ENCODE measurements around the gene DESI1.
"Not testable (repeated sequence)": the region's sequence is repeated elsewhere in the genome, so short reads cannot be mapped to it uniquely, and the experiment has no call there.

The DESI1 gene

DNA sequence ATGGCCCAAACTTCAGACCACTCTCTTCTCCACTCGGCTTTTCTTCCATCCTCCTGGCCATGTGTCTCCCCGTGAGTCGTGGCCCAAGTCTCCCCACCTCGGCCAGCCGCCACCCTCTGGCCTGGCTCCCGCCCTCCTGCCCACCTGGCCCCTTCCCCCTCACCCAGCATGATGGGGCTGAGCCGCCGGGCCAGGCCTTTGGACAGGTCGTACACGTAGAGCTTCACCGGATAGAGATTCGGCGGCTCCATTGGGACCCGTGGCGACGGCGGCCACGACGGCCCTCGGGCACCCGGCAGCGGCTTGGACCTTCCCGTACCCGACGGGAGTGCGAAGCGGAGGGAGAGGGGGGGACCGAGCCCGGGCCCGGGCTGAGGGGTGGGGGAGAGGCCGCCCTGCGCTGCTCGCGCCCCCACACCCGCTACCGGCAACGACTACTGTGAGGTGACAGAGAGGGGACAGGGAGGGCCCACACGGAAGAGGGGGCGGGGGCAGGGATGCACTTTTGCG lies at the start of gene DESI1:
TSS of gene DESI1 (minus strand) at position 455 of the 510 bp plus-strand sequence. CDS start at position 251, 204 bp downstream.
- peak in 1 of 6 experiments; percentile 55 for DNase-seq

DNA sequence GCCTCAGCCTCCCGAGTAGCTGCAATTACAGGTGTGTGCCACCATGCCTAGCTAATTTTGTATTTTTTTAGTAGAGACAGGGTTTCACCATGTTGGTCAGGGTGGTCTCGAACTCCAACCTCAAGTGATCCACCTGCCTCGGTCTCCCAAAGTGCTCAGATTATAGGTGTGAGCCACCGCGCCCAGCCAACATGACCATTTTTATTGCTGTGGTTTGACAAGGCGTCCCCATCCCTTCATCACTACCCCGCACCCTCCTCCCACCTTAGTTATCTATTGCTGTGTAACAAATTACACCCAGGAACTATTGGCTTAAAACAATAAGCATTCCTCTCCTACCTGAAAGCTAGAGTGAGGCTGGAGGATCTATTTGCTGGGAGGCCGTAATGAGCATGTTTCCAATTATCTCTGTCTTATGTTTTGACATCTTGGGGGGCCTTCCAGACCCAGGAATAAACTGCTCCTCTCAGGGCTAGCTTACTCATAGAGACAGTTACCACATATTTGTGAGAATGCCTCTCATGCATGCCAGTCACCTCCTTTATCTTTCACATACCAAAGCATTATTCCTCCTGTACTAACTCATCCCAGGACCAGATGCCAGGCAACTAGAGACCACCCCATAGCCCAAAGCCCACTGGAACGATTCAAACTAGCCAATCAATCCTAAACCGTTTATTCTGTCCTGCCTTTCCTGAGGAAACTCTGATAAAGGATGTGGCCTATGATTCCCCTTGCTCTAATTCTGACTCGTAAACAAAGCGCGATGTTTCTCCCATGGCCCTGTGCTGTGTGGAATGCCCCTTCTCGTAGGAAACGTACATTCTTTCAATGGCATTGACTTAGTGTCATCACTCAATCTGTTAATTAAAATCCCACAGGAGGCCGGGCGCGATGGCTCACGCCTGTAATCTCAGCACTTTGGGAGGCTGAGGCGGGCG lies 48.4 kb upstream of the DESI1 start:
- DNase-seq: no peak

DNA sequence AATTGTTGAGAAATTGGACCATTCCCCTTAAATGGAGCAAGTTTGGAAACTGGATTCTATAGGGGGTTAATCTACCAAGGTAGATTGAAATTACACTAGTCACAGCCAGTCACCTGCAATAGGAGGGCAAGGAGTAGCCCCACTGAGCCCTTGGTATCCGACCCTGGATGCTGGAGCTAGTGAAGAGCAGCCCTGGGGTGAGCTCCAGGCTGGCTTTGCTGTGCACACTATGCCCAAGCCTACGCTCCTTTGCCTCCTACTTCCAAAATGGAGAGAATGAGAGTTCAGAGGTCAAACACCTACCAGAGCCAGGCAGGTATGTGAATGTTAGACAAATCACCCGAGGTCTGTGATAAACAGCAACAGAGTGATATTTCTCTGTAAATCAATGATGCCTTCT lies 44.1 kb upstream of the DESI1 start:
- no peak for DNase-seq

DNA sequence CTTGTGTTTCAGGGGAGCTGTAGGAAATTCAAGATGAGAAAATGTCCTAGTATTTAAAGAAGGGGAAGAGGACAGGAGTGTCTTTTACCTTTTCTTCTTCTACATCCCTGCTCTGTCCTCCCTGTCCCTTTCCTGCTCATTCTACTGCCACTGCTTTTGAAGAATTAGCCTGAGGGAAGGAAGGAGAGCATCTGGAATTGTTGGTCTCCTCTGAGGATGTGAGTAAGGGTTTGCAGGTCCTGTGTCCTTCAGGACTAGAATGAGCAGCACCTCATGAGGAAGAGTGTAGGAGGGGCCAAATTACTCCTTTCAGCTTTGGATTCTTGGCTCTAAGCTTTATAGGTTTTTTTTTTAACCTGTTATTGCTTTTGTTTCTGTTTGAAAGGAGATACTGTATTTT lies 43.6 kb upstream of the DESI1 start:
- DNase-seq: no peak

DNA sequence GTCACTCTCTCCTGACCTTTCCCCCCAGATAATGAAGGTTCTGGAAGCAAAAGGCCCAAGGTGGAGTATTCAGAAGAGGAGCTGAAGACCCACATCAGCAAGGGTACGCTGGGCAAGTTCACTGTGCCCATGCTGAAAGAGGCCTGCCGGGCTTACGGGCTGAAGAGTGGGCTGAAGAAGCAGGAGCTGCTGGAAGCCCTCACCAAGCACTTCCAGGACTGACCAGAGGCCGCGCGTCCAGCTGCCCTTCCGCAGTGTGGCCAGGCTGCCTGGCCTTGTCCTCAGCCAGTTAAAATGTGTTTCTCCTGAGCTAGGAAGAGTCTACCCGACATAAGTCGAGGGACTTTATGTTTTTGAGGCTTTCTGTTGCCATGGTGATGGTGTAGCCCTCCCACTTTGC lies 42.8 kb upstream of the DESI1 start:
- DNase-seq: not testable (repeated sequence)

DNA sequence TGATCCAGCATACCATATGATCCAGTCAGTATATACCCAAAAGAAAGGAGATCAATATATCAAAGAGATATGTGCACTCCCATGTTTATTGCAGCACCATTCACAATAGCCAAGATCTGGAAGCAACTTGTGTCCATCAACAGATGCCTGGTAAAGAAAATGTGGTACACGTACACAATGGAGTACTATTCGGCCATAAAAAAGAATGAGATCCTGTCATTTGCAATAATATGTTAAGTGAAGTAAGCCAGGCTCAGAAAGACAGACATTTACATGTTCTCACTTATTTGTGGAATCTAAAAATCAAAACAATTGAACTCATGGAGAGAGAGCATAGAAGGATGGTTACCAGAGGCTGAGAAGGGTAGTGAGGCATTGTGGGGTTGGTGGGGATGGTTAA lies 40.9 kb upstream of the DESI1 start:
- DNase-seq: no peak

DNA sequence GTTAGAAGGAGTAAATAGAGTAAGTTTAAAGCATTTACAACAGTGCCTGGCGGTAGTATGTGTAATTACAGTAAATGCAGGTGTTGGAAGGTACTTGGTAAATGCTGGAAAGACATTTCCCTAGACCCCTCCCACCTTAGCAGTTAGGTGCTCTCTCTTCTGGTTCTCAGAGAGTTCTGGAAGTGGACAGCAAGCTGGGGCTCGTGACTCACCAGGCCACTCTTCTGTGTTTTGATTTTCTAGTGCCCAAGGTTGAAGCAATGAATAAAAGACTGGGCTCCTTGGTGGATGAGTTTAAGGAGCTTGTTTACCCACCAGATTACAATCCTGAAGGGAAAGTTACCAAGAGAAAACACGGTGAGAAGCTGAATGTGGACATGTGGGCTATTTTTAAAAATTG lies 40.2 kb upstream of the DESI1 start:
- no peak for DNase-seq

DNA sequence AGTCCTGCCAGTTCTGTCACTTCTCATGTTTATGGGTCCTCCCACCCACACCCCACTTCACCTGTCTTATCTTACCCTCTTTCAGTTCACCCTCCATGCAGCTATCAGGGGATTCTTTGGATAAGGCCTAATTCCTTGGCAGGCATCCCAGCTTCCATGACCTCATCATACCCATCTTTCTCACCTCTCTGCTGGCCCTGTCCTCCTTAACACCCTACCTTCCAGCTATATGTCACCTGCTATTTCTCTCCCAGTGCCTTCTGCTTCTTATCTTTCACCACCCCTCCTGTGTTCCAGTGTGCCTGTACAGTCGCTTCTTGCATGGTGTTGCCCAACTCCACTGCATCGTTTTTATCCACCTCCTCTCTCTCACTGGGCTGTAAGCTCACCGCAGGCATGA lies 39.6 kb upstream of the DESI1 start:
- no peak for DNase-seq

DNA sequence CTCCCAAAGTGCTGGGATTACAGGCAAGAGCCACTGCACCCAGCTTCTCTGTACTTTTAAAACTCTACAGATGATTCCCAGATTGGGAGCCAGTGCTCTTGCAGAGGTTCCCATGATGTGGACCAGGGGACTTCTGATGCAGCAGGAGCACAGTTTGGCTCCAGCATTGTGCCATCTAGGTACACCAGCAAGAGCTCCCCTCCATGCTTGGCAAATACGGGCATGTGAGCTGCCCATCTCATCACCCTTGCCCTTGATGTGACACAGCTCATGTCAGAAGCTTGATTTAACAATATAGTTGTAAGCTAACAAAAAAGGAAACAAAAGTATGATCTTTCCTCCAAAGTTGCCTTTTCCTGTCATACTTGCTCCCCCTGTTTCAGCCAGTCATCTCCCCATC lies 39.1 kb upstream of the DESI1 start:
- DNase-seq: no peak

DNA sequence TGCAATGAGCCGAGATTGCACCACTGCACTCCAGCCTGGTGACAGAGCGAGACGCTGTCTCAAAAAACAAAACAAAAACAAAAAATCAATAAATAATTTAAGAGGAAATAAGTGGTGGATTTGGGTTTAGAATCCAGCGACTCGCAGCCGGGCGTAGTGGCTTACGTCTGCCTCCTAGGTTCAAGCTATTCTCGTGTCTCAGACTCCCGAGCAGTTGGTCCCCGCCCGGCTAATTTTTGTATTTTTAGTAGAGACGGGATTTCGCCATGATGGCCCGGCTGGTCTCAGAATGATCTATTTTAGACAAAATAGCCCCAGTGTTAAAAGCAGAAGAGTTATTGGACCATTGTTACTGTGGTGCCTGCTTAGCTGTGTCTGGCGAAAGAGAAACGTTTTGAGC lies 38.0 kb upstream of the DESI1 start:
- no peak for DNase-seq

DNA sequence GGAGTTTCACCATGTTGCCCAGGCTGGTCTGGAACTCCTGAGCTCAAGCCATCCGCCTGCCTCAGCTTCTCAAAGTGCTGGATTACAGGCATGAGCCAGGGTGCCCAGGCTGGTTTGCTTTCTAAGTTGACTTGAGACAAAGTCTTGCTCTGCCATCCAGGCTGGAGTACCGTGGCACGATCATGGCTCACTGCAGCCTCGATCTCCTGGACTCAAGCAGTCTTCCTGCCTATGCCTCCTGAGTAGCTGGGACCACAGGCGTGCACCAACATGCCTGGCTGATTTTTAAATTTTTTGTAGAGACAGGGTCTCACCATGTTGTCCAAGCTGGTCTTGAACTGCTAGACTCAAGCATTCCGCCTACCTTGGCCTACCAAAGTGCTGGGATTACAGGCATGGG lies 36.9 kb upstream of the DESI1 start:
- DNase-seq: no peak

DNA sequence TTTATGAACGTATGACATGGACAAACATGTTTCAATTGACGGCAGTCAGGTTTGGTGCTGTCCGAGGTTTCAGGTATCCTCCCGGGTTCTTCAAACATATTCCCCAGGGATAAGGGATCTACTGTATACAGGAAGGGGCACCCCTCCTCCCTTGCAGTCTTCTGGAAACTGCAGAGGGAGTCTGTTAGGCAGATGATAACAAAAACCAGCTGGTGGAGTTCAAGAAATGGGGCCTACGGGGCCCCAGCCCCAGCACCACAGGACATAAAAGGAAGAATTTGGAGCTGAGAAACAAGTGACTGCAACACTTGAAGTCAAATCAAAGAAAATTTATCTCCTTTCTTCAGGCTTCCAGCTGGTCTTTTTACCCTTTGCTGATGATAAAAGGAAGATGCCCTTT lies 35.7 kb upstream of the DESI1 start:
- no peak for DNase-seq

DNA sequence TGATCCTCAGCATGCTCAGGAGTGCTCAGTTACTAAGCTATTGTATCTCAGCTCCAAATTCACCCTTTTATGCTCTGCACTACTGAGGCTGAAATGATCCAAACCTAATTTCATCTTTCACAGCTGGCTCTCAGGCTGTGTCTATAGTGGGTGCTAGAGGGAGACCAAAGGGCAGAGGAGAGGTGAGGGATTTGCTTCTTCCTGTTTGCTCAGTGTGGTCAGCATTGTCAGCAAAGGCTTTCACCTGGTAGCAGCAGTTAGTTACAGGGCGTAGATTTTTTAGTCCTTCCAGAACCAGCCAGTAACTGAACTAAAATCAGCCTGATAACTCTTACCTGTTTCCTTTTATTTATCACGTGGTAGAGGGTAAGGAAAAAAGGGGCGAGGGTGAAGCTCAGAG lies 33.5 kb upstream of the DESI1 start:
- no peak for DNase-seq

DNA sequence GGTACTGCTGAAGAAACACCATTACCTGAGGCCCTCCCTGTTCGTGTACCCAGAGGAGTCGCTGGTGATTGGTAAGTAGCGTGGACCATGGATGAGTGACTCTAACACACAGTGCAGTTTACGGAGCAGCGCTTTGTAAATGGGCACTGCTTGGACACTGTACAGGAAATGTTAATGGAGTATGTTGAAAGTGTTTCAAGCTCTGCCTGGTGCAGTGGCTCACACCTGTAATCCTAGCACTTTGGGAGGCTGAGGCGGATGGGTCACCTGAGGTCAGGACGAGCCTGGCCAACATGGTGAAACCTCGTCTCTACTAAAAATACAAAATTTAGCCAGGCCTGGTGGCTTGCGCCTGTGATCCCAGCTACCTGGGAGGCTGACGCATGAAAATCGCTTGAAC lies 30.0 kb upstream of the DESI1 start:
- DNase-seq: no peak

DNA sequence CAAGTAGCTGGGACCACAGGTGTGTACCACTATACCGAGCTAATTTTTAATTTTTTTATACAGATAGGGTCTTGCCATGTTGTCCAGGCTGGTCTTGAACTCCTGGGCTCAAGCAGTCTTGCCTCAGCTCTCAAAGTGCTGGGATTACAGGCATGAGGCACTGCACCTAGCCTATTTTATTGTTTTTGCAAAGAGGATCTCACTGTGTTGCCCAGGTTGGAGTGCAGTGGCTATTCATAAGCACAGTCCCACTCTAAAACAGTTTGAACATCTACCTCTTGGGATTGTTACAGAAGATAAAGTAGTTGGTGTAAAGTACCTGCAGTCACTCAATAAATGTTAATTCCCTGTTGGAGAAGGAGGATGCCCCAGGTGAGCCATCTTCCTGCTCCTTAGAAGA lies 29.4 kb upstream of the DESI1 start:
- no peak for DNase-seq

DNA sequence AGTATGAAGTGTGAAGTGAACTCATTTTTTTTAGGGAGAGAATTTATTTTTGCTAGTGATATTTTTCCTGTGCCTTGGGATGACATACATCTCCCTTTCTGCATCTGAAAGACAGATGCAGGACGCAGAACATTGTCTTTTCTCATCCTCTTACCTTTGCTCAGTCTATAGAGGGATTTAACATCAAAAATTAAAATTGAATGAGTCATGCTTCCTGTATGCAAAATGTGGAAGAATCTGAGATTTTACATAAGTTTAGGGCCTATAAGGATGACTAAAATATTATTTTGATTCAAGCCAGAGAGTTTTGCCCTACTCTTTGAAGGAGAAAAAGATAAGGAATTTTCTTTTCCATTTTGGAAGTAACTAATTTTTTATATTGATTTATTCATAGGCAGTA lies 27.6 kb upstream of the DESI1 start:
- no peak for DNase-seq

DNA sequence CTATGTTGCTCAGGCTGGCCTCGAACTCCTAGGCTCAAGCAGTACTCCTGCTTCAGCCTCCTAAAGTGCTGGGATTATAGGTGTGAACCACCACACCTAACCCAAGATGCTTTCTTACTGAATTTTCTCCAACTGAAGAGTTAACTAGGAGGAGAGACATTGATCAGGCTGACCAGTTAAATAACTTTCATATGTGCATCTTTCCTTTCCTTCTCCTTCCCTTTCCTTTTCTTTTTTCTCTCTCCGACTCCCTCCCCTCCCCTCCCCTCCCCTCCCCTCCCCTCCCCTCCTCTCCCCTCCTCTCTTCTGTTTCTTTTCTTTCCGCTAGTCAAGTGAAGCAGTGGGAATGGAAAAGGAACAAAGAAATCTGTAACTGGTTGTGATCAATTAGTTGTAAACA lies 26.9 kb upstream of the DESI1 start:
- no peak for DNase-seq

DNA sequence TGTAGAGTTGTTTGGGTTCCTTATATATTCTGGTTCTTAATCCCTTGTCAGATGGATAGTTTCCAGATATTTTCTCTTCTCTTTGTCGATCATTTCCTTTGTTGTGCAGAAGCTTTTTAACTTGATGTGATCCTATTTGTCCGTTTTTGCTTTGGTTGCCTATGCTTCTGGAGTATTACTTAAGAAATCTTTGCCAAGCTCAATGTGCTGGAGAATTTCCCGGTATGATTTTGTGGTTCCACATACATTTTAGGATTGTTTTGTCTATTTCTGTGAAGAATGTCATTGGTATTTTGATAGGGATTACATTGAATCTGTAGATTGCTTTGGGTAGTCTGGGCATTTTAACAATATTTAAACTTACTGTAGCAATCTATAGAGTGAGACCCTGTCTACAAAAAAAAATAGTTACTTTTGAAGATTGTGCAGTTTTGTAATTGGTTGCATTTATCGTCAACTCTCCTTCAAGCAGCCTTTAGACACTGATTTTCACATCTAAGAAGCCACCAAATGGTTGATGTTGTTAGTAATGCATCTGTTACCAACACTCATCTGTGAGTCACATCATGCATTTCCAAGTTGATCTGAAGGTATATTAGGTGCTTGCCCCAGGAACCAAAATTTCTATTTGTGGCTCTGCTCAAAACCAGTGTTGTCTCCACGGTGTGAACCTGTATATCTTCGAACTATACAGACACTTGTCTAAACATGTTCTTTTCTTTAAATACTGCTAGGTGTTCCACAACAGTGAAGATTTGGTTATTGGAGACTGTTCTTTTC lies 21.7 kb upstream of the DESI1 start:
- no peak for DNase-seq

DNA sequence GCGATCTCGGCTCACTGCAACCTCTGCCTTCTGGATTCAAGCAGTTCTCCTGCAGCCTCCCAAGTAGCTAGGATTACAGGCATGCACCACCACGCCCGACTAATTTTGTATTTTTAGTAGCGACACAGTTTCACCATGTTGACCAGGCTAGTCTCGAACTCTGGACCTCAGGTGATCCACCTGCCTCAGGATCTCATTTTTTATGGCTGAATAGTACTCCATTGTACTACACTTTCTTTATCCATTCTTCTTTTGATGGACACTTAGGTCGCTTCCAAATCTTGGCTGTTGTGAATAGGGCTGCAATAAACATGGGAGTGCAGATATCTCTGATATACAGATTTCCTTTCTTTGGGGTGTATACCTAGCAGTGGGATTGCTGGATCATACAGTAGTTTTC lies 21.0 kb upstream of the DESI1 start:
- no peak for DNase-seq

DNA sequence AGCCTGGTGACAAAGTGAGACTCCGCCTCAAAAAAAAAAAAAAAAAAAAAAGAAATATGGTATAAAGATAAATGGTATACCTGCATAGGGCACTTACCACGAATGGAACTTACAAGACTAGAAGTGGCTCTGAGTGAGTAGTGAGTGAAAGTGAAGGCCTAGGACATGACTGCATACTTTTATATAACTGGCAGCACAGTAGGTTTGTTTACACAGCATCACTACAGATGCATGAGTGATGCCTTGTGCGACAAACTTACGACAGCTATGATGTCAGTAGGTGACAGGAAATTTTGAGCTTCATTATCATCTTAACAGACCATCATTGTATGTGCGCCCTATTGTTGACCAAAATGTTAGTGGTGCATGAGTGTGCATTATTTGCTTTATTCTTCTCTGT lies 17.9 kb upstream of the DESI1 start:
- no peak for DNase-seq

DNA sequence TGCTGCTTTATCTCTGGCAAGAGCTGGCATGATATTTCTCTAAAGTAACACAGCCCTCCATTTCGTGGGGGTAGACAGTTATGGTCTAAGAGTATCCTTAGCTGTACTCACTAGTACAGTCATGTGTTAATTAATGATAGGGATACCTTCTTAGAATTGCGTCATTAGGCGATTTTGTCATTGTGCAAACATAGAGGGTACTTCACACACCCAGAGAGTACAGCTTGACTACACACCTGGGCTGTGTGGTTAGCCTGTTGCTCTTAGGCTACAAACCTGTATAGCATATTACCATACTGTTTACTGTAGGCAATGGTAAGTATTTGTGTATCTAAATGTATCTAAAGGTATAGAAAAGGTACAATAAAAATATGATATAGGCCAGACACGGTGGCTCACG lies 17.3 kb upstream of the DESI1 start:
- no peak for DNase-seq

DNA sequence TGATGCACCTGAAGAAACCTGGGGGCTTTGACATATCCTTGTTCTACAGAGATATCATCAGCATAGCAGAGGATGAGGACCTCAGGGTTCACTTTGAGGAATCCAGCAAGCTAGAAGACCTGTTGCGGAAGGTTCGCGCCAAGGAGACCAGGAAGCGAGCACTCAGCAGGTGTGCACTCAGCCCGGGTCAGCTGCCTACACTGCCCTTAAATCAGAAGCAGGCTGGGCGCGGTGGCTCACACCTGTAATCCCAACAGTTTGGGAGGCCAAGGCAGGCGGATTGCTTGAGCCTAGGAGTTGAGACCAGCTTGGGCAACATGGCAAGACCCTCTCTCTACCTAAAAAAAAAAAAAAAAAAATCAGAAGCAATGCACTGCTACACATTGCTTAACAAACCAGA lies 16.8 kb upstream of the DESI1 start:
- DNase-seq: not testable (repeated sequence)

DNA sequence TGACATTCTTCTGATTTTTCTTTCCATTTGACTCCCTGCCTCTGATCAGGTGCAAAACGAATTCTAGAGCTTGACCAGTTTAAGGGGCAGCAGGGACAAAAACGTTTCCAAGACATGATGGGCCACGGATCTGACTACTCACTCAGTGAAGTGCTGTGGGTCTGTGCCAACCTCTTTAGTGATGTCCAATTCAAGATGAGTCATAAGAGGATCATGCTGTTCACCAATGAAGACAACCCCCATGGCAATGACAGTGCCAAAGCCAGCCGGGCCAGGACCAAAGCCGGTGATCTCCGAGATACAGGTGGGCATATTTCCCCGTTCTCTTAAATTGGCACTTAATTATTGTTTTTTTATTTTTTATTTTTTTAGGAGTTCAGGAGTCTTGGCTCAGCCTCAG lies 15.6 kb upstream of the DESI1 start:
- no peak for DNase-seq

DNA sequence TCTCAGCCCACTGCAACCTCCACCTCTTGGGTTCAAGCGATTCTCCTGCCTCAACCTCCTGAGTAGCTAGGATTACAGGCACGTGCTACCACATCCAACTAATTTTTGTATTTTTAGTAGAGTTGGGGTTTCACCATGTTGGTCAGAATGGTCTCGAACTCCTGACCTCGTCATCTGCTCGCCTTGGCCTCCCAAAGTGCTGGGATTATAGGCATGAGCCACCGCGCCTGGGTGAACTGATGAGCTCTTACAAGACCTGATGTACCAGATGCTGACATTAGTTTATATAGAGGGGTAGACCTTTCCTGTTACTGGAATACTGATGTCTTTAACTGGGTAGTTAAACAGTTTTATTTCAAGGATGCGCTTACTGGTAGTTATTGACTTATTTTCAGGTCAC lies 13.8 kb upstream of the DESI1 start:
- not testable (repeated sequence) for DNase-seq
